GM04503 (cell line): Measurements from ENCODE around the gene CDKN1C.

Experiments used
- DNase-seq: peaks from one replicate; pipeline ENCODE4 v3.0.0-alpha.2; 2012; ENCODE audit warnings: low read depth

Gene CDKN1C

GRCh38 chr11:2889362-2890273, 4.0 kb upstream of the CDKN1C start:
- no peak for DNase-seq

GRCh38 chr11:2888266-2888968, 2.8 kb upstream of the CDKN1C start:
- DNase-seq, result peak; percentile 10

- no peak for DNase-seq
Observed at GRCh38 chr11:2887515-2888195, 2.1 kb upstream of the CDKN1C start.

- no peak for DNase-seq
Observed at GRCh38 chr11:2886936-2887335, 1.4 kb upstream of the CDKN1C start.

GRCh38 chr11:2886191-2886894, 768 bp upstream of the CDKN1C start:
- DNase-seq, result no peak

GRCh38 chr11:2885017-2885677, 428 bp downstream of the CDKN1C start:
- no peak for DNase-seq

GRCh38 chr11:2883979-2884815, 1.4 kb downstream of the CDKN1C start:
- no peak for DNase-seq

- DNase-seq, result no peak
Observed at GRCh38 chr11:2883640-2883978, 2.0 kb downstream of the CDKN1C start.

GRCh38 chr11:2882396-2883110, 3.0 kb downstream of the CDKN1C start:
- DNase-seq, result no peak

GRCh38 chr11:2881981-2882375, 3.6 kb downstream of the CDKN1C start:
- DNase-seq, result no peak

- no peak for DNase-seq
Observed at GRCh38 chr11:2881076-2881980, 4.2 kb downstream of the CDKN1C start.

- no peak for DNase-seq
Observed at GRCh38 chr11:2880646-2881045, 4.9 kb downstream of the CDKN1C start.

- no peak for DNase-seq
Observed at GRCh38 chr11:2878782-2879181, 6.8 kb downstream of the CDKN1C start.

GRCh38 chr11:2877474-2877873, 8.1 kb downstream of the CDKN1C start:
- DNase-seq, result no peak

- no peak for DNase-seq
Observed at GRCh38 chr11:2874963-2875362, 10.6 kb downstream of the CDKN1C start.

- no peak for DNase-seq
Observed at GRCh38 chr11:2870969-2871680, 14.4 kb downstream of the CDKN1C start.

GRCh38 chr11:2870460-2870859, 15.1 kb downstream of the CDKN1C start:
- DNase-seq, result no peak
